Omental fat pad (tissue), 4 donors: Measurements from ENCODE around the gene ZNF618. TPM values are rescaled to one million over a fixed set of nuclear protein-coding genes. Genes with fewer than 3 reads are reported as not detected.

Experiments used
- ATAC-seq: fragments of 150-250 bp; one replicate; pipeline ENCODE4 v1.9.1; 2016; ENCODE audit warnings: mild to moderate bottlenecking, moderate library complexity; ENCODE audit not compliant: low FRiP score
- DNase-seq: peaks from one replicate; pipeline ENCODE4 v3.0.0-alpha.2; 2019; ENCODE audit warnings: low spot score
- CTCF ChIP-seq, 3 donors: fragments of 450-650 bp; IDR thresholded peaks; one replicate each; pipeline ENCODE4 v1.5.1; 2016 to 2017; ENCODE audit warnings: antibody characterized with exemption in 3 of 3, mild to moderate bottlenecking in 3 of 3, moderate library complexity in 2 of 3
- total RNA-seq, 4 donors: library from RNA; depleted of rRNA; stranded (reverse); fragments of >200 nt; gene quantifications; one replicate each; pipeline ENCODE4 v1.1.0, GENCODE V29; 2016

Gene ZNF618
- total RNA-seq, 4 donors from 2014 or later = 2.2 to 8.8 (median 5.9) TPM

GRCh38 chr9:113966394-113966793, 90.3 kb downstream of the ZNF618 start:
- DNase-seq (no peak), ATAC-seq (no peak)
- TF ChIP-seq CTCF (IDR thresholded peaks at IDR 0.05) = no peak

GRCh38 chr9:113967380-113967779, 91.3 kb downstream of the ZNF618 start:
- DNase-seq (no peak), ATAC-seq (no peak)
- TF ChIP-seq CTCF (IDR thresholded peaks at IDR 0.05) = no peak

GRCh38 chr9:113969343-113969742, 93.2 kb downstream of the ZNF618 start:
- ATAC-seq (no peak), DNase-seq (no peak)
- TF ChIP-seq CTCF (IDR thresholded peaks at IDR 0.05) = no peak

DNA sequence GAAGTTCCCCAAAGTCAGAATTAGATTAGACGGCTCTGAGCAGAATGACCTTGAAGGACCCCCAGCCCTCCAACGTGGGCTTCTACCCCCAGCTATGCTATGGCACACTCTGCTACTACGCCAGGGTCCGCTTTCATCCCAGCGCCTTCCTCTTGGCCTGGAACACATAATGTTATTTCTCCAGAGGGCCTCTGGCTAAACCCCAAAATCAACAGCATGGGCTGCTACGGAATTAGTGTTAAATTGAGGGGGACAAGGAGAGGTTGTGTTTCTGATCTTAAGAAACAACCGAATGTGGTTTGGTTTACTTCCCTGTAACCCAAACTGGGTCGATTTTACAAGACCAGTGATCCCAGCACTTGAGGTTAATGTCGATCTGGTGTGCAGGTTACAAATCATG, 97.1 kb downstream of the ZNF618 start:
- DNase-seq (no peak), ATAC-seq (no peak)

GRCh38 chr9:113973963-113974413, 97.9 kb downstream of the ZNF618 start:
- ATAC-seq (peak; percentile 85), DNase-seq (no peak)
- no peak for TF ChIP-seq CTCF (IDR thresholded peaks at IDR 0.05)

More for the DNA sequence above, 97.1 kb downstream of the ZNF618 start:
- TF ChIP-seq CTCF (IDR thresholded peaks at IDR 0.05) = no peak

GRCh38 chr9:113976915-113977314, 100.8 kb downstream of the ZNF618 start:
- ATAC-seq (no peak), DNase-seq (no peak)
- no peak for TF ChIP-seq CTCF (IDR thresholded peaks at IDR 0.05)

DNA sequence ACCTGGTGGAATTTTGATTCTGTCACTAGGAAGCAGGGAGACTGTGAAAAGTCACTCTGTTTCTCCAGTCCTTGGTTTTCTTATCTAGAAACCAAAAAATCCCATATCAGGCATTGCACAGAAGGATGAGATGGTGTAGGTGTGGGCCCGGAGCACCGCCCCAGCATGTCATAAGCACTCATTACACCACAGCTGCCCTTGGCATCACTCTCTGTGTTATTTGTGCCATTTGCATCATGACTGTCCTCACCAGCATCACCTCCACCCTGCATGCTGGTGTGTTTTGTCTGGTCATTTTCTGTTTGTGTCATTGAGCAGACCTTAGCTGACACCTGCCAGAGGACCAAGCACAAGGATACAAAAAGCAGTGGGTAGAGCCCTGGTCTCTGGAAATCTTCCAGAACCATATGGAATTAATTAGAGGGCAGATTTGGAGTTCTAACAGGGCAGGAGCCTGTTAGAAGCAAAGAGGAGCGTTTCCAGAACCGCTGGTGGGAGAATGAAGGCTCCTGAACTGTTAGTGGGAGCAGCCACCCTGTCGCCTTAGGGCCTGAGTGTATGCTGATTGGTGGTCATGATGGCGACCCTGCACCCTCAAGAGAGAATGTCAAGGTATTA, 102.7 kb downstream of the ZNF618 start:
- ATAC-seq = no peak
- TF ChIP-seq CTCF (IDR thresholded peaks at IDR 0.05) = no peak
- no peak for DNase-seq
